ENCODE measurements around the gene NFATC2IP. TPM values are rescaled to one million over a fixed set of nuclear protein-coding genes. Genes with fewer than 3 reads are reported as not detected.

The NFATC2IP gene
- total RNA-seq (2011; cell fraction: chromatin; rRNA removed; ENCODE audit: low replicate concordance) = 277 and 436 TPM in 2 replicates
- total RNA-seq (2011; cell fraction: nucleolus; rRNA removed) = 228 and 264 TPM in 2 replicates
- total RNA-seq (2011; cell fraction: nucleoplasm; rRNA removed) = 253 and 320 TPM in 2 replicates
- total RNA-seq (2014; rRNA removed) (45.5 and 67.2 TPM in 2 replicates), total RNA-seq (2014; rRNA removed; fragmentation: Illumina TruSeq; extraction: Trizol) (45.9 and 46.9 TPM in 2 replicates), total RNA-seq (2015; rRNA removed; fragmentation: Illumina TruSeq; extraction: Trizol) (40.6 and 41.5 TPM in 2 replicates), total RNA-seq (2021) (49.2 and 54.3 TPM in 2 replicates), polyA plus RNA-seq (2011; rRNA removed) (100 and 106 TPM in 2 replicates), polyA plus RNA-seq (2014; fragmentation: Illumina TruSeq; extraction: Trizol) (55.1 and 62.0 TPM in 2 replicates), polyA plus RNA-seq (2014; fragmentation: Nextera tagmentation; extraction: Ambion mirVana) (10 to 100 TPM; 15.6 to 16.1 TPM), polyA plus RNA-seq (2014; rRNA removed) (73.7 and 80.9 TPM in 2 replicates), polyA minus RNA-seq (2011; rRNA and poly(A)+ RNA removed) (54.5 TPM in 2 replicates), Bru-seq, nascent RNA (percentile 89 among the genes with signal in this experiment), BruChase-seq, experiment 1, labeled RNA remaining after a 2-hour chase (percentile 91 among the genes with signal in this experiment), BruChase-seq, experiment 2, labeled RNA remaining after a 6-hour chase (percentile 92 among the genes with signal in this experiment)
- polyA plus RNA-seq (2011; cell fraction: cytosol; rRNA removed) = 49.6 and 74.5 TPM in 2 replicates
- polyA plus RNA-seq (2011; cell fraction: nucleus; rRNA removed) = 240 and 326 TPM in 2 replicates
- polyA plus RNA-seq (2012) = 40.3 and 56.4 TPM in 2 replicates
- polyA minus RNA-seq (2011; cell fraction: cytosol; rRNA and poly(A)+ RNA removed) = 15.4 and 21.7 TPM in 2 replicates
- polyA minus RNA-seq (2011; cell fraction: nucleus; rRNA and poly(A)+ RNA removed) = 70.1 and 82.0 TPM in 2 replicates
- long read RNA-seq, experiment 1, full-length matches to known transcripts = 114 of 191 reads
- long read RNA-seq, experiment 1, partial matches to known transcripts = 34 of 191 reads
- long read RNA-seq, experiment 1, other reads (novel, unspliced or antisense) = 43 of 191 reads
- long read RNA-seq, experiment 2, full-length matches to known transcripts = 22 of 33 reads
- long read RNA-seq, experiment 2, partial matches to known transcripts = 5 of 33 reads
- long read RNA-seq, experiment 2, other reads (novel, unspliced or antisense) = 6 of 33 reads
- long read RNA-seq, experiment 3, full-length matches to known transcripts = 5 of 8 reads
- long read RNA-seq, experiment 3, partial matches to known transcripts = 1 of 8 reads
- long read RNA-seq, experiment 3, other reads (novel, unspliced or antisense) = 2 of 8 reads

DNA sequence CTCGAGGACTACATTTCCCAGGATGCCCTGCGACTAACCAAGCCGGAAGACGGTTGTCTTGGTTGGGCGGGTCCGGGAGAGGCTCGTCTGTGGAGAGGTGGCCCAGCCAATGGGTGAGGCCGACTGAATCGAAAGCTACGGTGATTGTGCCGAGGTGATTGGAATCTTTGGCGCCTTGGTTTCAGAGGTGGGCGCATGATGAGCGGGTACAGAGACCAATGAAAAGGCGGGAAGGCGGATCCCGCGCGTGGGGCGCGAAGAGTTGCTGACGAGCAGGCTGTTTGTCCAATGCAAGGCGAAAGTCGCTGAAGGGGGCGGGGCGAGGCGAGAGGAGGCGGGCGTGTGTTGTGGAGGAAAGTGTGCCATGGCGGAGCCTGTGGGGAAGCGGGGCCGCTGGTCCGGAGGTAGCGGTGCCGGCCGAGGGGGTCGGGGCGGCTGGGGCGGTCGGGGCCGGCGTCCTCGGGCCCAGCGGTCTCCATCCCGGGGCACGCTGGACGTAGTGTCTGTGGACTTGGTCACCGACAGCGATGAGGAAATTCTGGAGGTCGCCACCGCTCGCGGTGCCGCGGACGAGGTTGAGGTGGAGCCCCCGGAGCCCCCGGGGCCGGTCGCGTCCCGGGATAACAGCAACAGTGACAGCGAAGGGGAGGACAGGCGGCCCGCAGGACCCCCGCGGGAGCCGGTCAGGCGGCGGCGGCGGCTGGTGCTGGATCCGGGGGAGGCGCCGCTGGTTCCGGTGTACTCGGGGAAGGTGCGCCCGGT, at the start of gene NFATC2IP:
Gene NFATC2IP (plus strand): TSS at position 290 of the 762 bp plus-strand sequence. CDS start 75 bp downstream, at position 365.
- CTCF ChIA-PET (ENCODE audit: low intra/inter-chr PET ratio) = no interaction called here
- H3K36me3 ChIP-seq (ENCODE audit: control insufficient read depth, insufficient read depth, low read length) = peaks cover 38% of the 10 kb centered on the region
- H3K4me2 ChIP-seq (ENCODE audit: insufficient read depth, low read length) = peak within 1 kb of the TSS; percentile 82
- peak; percentile 95 to 100 (median 97) for DNase-seq (ENCODE audit: extremely low read depth in 1 of 4, low spot score in 3 of 4)
- H3K79me2 ChIP-seq (ENCODE audit: control insufficient read depth, insufficient read depth, low read length) = peaks cover 37% of the 10 kb centered on the region
- peaks cover 9 to 23% of the 10 kb centered on the region in 2 experiments; a peak in 4 of 5 replicates for H3K4me1 ChIP-seq (replicated peaks in 1 of 2; ENCODE audit: control insufficient read depth in 2 of 2, insufficient read depth in 2 of 2, low read length in 2 of 2)
- H3K9me1 ChIP-seq (ENCODE audit: control insufficient read depth, insufficient read depth, low read length) = no peaks in the 10 kb centered on the region
- H2AFZ ChIP-seq (ENCODE audit: low read depth, low read length) = peak within 1 kb of the TSS; percentile 99
- H4K20me1 ChIP-seq (replicated peaks; ENCODE audit: control insufficient read depth, insufficient read depth, low read length) = no peaks in the 10 kb centered on the region
- in situ Hi-C loops (cut with MboI) = loop anchor here (25.0 kb wide), 1 partner anchor 289 kb away; no protein-coding TSS in a partner anchor
- H3K9me3 ChIP-seq (replicated peaks; ENCODE audit: control insufficient read depth, insufficient read depth, low read depth, low read length) = no peaks in the 10 kb centered on the region
- H3K9ac ChIP-seq (ENCODE audit: insufficient read depth in 1 of 2, low read depth in 2 of 2, low read length in 2 of 2) = peak within 1 kb of the TSS; percentile 92 to 96
- POLR2A ChIA-PET = interaction anchor here (0.5 to 1.0 kb wide), 5 partner anchors 11 to 129 kb away, joined by 3 to 9 read pairs (median 3); partner anchors contain the start of gene SH2B1
- intact Hi-C loops (cut with micrococcal nuclease) = no loop called here
- no TSS peak for BruUV-seq (replicated peaks)
- WGBS (ENCODE audit: insufficient coverage, low coverage, missing lambda C conversion rate) = 2% methylated on average over 34 of the region's 79 CpGs
- peak within 1 kb of the TSS; percentile 100 for H3K4me3 ChIP-seq
- H3K27me3 ChIP-seq (ENCODE audit: control insufficient read depth in 2 of 2, insufficient read depth in 2 of 2, low read length in 2 of 2) = no peaks in the 10 kb centered on the region
- peak; percentile 98 for ATAC-seq
- FAIRE-seq = peak; percentile 100
- H3K27ac ChIP-seq (ENCODE audit: extremely low read depth, low read depth, low read length) = peak within 1 kb of the TSS; percentile 94
- peak; percentile 85 for TF ChIP-seq EP400 (IDR thresholded peaks at IDR 0.05)
- TF ChIP-seq, protein P1, sequence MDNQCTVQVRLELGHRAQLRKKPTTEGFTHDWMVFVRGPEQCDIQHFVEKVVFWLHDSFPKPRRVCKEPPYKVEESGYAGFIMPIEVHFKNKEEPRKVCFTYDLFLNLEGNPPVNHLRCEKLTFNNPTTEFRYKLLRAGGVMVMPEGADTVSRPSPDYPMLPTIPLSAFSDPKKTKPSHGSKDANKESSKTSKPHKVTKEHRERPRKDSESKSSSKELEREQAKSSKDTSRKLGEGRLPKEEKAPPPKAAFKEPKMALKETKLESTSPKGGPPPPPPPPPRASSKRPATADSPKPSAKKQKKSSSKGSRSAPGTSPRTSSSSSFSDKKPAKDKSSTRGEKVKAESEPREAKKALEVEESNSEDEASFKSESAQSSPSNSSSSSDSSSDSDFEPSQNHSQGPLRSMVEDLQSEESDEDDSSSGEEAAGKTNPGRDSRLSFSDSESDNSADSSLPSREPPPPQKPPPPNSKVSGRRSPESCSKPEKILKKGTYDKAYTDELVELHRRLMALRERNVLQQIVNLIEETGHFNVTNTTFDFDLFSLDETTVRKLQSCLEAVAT (IDR thresholded peaks at IDR 0.05) = peak in 1 of 2 experiments; percentile 92; a peak in 1 of 4 replicates
- TF ChIP-seq ZBTB17 (CRISPR knock-in tag; IDR thresholded peaks at IDR 0.05) = no peak
- no peak; the same call in 1 of the 2 replicates for TF ChIP-seq GTF2A2 (tag; IDR thresholded peaks at IDR 0.05)
- no peak for TF ChIP-seq HMG20A (CRISPR knock-in tag; conservative IDR thresholded peaks at IDR 0.05)
- no peak for TF ChIP-seq ETV6 (IDR thresholded peaks at IDR 0.05; ENCODE audit: borderline replicate concordance in 1 of 2, low read depth in 2 of 2, low read length in 1 of 2)
- TF ChIP-seq ETV6 (CRISPR knock-in tag; IDR thresholded peaks at IDR 0.05; ENCODE audit: borderline replicate concordance) = no peak
- TF ChIP-seq, protein P2, sequence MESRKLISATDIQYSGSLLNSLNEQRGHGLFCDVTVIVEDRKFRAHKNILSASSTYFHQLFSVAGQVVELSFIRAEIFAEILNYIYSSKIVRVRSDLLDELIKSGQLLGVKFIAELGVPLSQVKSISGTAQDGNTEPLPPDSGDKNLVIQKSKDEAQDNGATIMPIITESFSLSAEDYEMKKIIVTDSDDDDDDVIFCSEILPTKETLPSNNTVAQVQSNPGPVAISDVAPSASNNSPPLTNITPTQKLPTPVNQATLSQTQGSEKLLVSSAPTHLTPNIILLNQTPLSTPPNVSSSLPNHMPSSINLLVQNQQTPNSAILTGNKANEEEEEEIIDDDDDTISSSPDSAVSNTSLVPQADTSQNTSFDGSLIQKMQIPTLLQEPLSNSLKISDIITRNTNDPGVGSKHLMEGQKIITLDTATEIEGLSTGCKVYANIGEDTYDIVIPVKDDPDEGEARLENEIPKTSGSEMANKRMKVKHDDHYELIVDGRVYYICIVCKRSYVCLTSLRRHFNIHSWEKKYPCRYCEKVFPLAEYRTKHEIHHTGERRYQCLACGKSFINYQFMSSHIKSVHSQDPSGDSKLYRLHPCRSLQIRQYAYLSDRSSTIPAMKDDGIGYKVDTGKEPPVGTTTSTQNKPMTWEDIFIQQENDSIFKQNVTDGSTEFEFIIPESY (CRISPR knock-in tag; IDR thresholded peaks at IDR 0.05) = no peak
- no peak for TF ChIP-seq ZNF133 (CRISPR knock-in tag; IDR thresholded peaks at IDR 0.05)
- TF ChIP-seq SRSF1 (IDR thresholded peaks at IDR 0.05; ENCODE audit: low read depth, low read length) = no peak
- no peak for TF ChIP-seq WHSC1 (IDR thresholded peaks at IDR 0.05; ENCODE audit: low read length)
- TF ChIP-seq POLR2AphosphoS5 (IDR thresholded peaks at IDR 0.05; ENCODE audit: control insufficient read depth, insufficient read depth, low read depth, low read length) = peak; percentile 75
- TF ChIP-seq PHB (CRISPR knock-in tag; IDR thresholded peaks at IDR 0.05) = no peak; the same call in 1 of the 2 replicates
- TF ChIP-seq PPARD (CRISPR knock-in tag; IDR thresholded peaks at IDR 0.05) = no peak

All from K562 (cell line).